SU-DHL-6 (cell line): ENCODE data around the gene UNC119B.

Experiments used
- H2AFZ ChIP-seq: fragments of 200-600 bp; sonication (generic); 2 replicates; pipeline ENCODE4 v1.6.1; 2014; ENCODE audit warnings: low read depth, mild to moderate bottlenecking, moderate library complexity, mixed read lengths, antibody characterized with exemption, low read length; ENCODE audit not compliant: severe bottlenecking
- H3F3A ChIP-seq: fragments of 200-600 bp; shearing (Covaris generic); 2 replicates; pipeline ENCODE4 v1.6.0; 2016; ENCODE audit warnings: antibody characterized with exemption, mild to moderate bottlenecking; ENCODE audit not compliant: insufficient read depth
- H3K27ac ChIP-seq: fragments of 200-600 bp; sonication (generic); 2 replicates; pipeline ENCODE4 v1.5.1; 2016; ENCODE audit warnings: low read depth, mild to moderate bottlenecking, low read length, moderate library complexity, mixed read lengths
- H3K27me3 ChIP-seq: fragments of 200-600 bp; sonication (generic), shearing (Covaris generic); 2 replicates; pipeline ENCODE4 v1.6.0; 2014; ENCODE audit warnings: mild to moderate bottlenecking, low read length
- H3K36me3 ChIP-seq: fragments of 200-600 bp; sonication (generic); 2 replicates; pipeline ENCODE4 v1.6.1; 2014; ENCODE audit warnings: mild to moderate bottlenecking, low read length, mixed read lengths
- H3K4me2 ChIP-seq: fragments of 300-600, 200-600 bp; shearing (Covaris generic), sonication (generic); 2 replicates; pipeline ENCODE4 v1.6.0; 2014; ENCODE audit warnings: low read length, low read depth, mild to moderate bottlenecking; ENCODE audit not compliant: poor library complexity, severe bottlenecking
- H3K4me3 ChIP-seq: fragments of 200-600 bp; sonication (generic); 2 replicates; pipeline ENCODE4 v1.5.1; 2014; ENCODE audit warnings: antibody characterized with exemption, low read length, mild to moderate bottlenecking, mixed read lengths; ENCODE audit not compliant: insufficient read depth, poor library complexity, severe bottlenecking
- H3K79me2 ChIP-seq: fragments of 200-600 bp; sonication (generic); 2 replicates; pipeline ENCODE4 v1.6.1; 2014; ENCODE audit warnings: mild to moderate bottlenecking, low read length, moderate library complexity; ENCODE audit not compliant: insufficient read depth
- H3K9ac ChIP-seq: fragments of 200-600 bp; sonication (generic); 2 replicates; pipeline ENCODE4 v1.7.0; 2014; ENCODE audit warnings: mild to moderate bottlenecking, low read length
- H3K9me2 ChIP-seq: fragments of 200-600 bp; sonication (generic); replicated peaks from 2 replicates; pipeline ENCODE4 v1.6.1; 2014; ENCODE audit warnings: low read length; ENCODE audit not compliant: insufficient read depth
- H3K9me3 ChIP-seq: fragments of 200-600 bp; sonication (generic); 2 replicates; pipeline ENCODE4 v1.6.1; 2014; ENCODE audit warnings: low read length, mixed read lengths; ENCODE audit not compliant: insufficient read depth
- H4K20me1 ChIP-seq: fragments of 200-600 bp; sonication (generic); 2 replicates; pipeline ENCODE4 v1.6.1; 2014; ENCODE audit warnings: low read depth, mild to moderate bottlenecking, antibody characterized with exemption, low read length, moderate library complexity, mixed read lengths
- EZH2phosphoT487 ChIP-seq: fragments of 200-600 bp; sonication (generic), shearing (Covaris generic); conservative IDR thresholded peaks from 2 replicates; pipeline ENCODE4 v1.6.1; 2018; ENCODE audit warnings: mild to moderate bottlenecking, antibody characterized with exemption, low read length, moderate library complexity, mixed read lengths
- TF ChIP-seq, protein P1 (sequence below): fragments of 200-600 bp; sonication (generic); IDR thresholded peaks from one replicate; pipeline ENCODE4 v1.5.1; 2017; ENCODE audit warnings: antibody characterized with exemption, mild to moderate bottlenecking, low read length, moderate library complexity; ENCODE audit not compliant: insufficient read depth, poor library complexity, severe bottlenecking

UNC119B gene

DNA sequence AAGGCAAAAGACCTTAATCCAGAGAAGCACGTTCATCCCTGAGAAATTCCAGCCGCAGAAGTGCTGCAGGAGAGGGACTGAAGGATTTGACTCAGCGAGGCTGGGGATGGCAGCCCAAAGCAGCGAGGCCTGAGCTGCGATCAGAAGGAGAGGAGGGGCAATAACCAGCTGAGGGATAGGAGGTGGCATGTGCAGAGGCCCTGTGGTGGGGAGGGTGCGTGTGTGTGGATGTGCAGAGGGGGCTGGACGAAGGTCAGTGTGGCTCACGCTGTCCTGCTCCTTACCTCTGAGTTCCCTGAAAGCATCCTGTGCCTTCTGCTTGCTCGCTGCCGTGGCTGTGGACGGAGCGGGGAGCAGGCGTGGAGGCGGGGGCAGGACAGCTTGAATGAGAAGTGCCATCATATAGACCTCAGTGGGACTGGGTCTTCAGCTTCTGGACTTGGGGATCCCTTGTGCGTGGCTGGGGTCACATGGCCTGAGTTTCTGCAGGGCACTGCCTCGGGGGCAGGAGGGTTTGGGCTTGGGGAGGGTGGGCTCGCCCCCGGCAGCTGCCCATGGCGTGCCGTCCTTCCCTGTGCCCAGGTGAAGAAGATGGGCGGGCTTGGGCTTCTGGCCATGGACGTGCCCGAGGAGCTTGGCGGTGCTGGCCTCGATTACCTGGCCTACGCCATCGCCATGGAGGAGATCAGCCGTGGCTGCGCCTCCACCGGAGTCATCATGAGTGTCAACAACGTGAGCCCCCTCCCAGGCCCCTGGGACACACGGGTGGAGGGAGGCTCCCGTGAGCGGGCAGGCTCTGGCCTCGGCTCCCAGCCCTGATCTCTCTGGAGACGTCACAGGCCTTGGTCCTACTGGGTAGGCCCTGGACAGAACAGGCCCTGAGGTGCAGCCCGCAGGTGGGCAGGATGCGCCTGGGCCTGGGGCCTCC, 26.4 kb downstream of the UNC119B start:
- no peaks in the 10 kb centered on the region for H3F3A ChIP-seq
- no peak overlapping the region for H3K27ac ChIP-seq
- H3K36me3 ChIP-seq, result no peaks in the 10 kb centered on the region
- no peaks in the 10 kb centered on the region for H4K20me1 ChIP-seq
- H3K79me2 ChIP-seq, result no peaks in the 10 kb centered on the region
- no peak overlapping the region for H3K9ac ChIP-seq
- no peaks in the 10 kb centered on the region for H3K9me2 ChIP-seq
- H3K4me3 ChIP-seq, result no peak overlapping the region
- no peak overlapping the region for H3K4me2 ChIP-seq
- no peaks in the 10 kb centered on the region for H3K27me3 ChIP-seq
- TF ChIP-seq, protein P1, sequence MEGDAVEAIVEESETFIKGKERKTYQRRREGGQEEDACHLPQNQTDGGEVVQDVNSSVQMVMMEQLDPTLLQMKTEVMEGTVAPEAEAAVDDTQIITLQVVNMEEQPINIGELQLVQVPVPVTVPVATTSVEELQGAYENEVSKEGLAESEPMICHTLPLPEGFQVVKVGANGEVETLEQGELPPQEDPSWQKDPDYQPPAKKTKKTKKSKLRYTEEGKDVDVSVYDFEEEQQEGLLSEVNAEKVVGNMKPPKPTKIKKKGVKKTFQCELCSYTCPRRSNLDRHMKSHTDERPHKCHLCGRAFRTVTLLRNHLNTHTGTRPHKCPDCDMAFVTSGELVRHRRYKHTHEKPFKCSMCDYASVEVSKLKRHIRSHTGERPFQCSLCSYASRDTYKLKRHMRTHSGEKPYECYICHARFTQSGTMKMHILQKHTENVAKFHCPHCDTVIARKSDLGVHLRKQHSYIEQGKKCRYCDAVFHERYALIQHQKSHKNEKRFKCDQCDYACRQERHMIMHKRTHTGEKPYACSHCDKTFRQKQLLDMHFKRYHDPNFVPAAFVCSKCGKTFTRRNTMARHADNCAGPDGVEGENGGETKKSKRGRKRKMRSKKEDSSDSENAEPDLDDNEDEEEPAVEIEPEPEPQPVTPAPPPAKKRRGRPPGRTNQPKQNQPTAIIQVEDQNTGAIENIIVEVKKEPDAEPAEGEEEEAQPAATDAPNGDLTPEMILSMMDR, result no peak
- no peak for TF ChIP-seq EZH2phosphoT487
- no peak overlapping the region for H2AFZ ChIP-seq
- H3K9me3 ChIP-seq, result no peaks in the 10 kb centered on the region

DNA sequence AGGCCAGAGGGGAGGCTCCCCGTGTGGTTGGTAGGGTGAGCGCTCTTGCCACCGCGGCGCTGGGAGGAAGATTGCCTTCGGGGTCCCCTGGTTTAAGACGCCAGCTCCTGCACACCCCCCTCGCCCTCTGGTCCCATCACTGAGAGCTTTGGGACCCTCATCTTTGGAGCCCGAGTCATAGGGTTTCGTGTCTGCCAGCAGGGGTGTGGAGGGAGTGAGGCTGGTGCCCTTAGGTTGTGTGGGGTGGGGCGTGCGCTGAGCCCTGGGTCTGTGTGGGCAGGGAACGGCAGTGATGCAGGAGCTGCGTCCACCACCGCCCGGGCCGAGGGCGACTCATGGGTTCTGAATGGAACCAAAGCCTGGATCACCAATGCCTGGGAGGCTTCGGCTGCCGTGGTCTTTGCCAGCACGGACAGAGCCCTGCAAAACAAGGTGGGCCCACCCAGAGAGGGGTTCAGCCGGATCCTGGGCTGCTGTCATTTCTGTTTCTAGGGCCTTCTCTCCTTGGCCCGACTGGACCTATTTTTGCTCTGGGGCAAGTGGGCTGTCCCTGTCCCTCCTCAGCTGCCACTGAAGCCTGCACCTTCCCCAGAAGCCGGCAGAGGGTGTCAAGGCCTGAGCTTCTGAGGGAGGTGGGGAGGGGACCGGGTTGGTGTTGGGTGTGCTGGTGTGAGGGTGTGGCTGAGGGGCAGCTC, 27.4 kb downstream of the UNC119B start:
- Histone ChIP-seq H3K36me3 (no peaks in the 10 kb centered on the region), H3K9me3 (no peaks in the 10 kb centered on the region), H3K4me3 (no peak overlapping the region), H3K4me2 (no peak overlapping the region), H3K9me2 (no peaks in the 10 kb centered on the region), H4K20me1 (no peaks in the 10 kb centered on the region), H3K27ac (no peak overlapping the region), H3K79me2 (no peaks in the 10 kb centered on the region), H3K9ac (no peak overlapping the region), H2AFZ (no peak overlapping the region), H3K27me3 (no peaks in the 10 kb centered on the region), H3F3A (no peaks in the 10 kb centered on the region)
- no peak for TF ChIP-seq EZH2phosphoT487
- TF ChIP-seq, protein P1, result peak; percentile 22

DNA sequence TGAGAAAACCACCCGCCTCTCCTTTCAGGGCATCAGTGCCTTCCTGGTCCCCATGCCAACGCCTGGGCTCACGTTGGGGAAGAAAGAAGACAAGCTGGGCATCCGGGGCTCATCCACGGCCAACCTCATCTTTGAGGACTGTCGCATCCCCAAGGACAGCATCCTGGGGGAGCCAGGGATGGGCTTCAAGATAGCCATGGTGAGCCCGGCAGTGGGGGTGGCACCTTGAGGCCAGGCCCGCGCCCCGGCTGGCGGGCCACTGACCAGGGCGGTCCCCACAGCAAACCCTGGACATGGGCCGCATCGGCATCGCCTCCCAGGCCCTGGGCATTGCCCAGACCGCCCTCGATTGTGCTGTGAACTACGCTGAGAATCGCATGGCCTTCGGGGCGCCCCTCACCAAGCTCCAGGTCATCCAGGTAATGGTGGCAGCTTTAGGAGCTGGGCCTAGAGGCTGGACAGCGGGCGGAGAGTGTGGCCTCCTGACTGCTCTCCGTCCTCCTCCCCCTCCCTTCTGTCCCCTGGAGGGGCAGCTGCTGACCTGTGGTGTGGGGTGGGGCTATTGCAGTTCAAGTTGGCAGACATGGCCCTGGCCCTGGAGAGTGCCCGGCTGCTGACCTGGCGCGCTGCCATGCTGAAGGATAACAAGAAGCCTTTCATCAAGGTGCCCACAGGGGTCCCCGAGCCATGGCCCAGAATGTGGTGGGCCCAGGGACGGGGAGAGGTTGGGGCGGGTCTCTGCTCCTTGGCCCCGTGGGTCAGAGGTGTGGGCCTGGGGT, 28.2 kb downstream of the UNC119B start:
- no peak overlapping the region for H2AFZ ChIP-seq
- H3K9ac ChIP-seq, result no peak overlapping the region
- H3K4me3 ChIP-seq, result no peak overlapping the region
- TF ChIP-seq, protein P1, result peak; percentile 2
- TF ChIP-seq EZH2phosphoT487, result no peak
- H3F3A ChIP-seq, result no peaks in the 10 kb centered on the region
- H3K27ac ChIP-seq, result no peak overlapping the region
- H3K9me3 ChIP-seq, result no peaks in the 10 kb centered on the region
- H4K20me1 ChIP-seq, result no peaks in the 10 kb centered on the region
- H3K79me2 ChIP-seq, result no peaks in the 10 kb centered on the region
- H3K9me2 ChIP-seq, result no peaks in the 10 kb centered on the region
- no peaks in the 10 kb centered on the region for H3K27me3 ChIP-seq
- no peak overlapping the region for H3K4me2 ChIP-seq
- no peaks in the 10 kb centered on the region for H3K36me3 ChIP-seq
